HG03521 (cell line): ENCODE results near the gene IFNA1.
"Not testable (repeated sequence)": the region's sequence is repeated elsewhere in the genome, so short reads cannot be mapped to it uniquely, and the experiment has no call there.

ENCODE experiments used
- ATAC-seq: cut with Tn5 transposase; IDR thresholded peaks from one replicate; pipeline ENCODE4 v1.9.1; 2021; ENCODE audit warnings: mild to moderate bottlenecking, moderate library complexity; ENCODE audit not compliant: unreplicated experiment

Gene IFNA1

GRCh38 chr9:21440139-21440538 lies at the start of gene IFNA1:
IFNA1 (plus strand) TSS chr9:21440439; CDS start chr9:21440508, 69 bp downstream.
- no peak for ATAC-seq

GRCh38 chr9:21392270-21392669 lies 48.0 kb upstream of the IFNA1 start:
- ATAC-seq, result peak; percentile 95

DNA sequence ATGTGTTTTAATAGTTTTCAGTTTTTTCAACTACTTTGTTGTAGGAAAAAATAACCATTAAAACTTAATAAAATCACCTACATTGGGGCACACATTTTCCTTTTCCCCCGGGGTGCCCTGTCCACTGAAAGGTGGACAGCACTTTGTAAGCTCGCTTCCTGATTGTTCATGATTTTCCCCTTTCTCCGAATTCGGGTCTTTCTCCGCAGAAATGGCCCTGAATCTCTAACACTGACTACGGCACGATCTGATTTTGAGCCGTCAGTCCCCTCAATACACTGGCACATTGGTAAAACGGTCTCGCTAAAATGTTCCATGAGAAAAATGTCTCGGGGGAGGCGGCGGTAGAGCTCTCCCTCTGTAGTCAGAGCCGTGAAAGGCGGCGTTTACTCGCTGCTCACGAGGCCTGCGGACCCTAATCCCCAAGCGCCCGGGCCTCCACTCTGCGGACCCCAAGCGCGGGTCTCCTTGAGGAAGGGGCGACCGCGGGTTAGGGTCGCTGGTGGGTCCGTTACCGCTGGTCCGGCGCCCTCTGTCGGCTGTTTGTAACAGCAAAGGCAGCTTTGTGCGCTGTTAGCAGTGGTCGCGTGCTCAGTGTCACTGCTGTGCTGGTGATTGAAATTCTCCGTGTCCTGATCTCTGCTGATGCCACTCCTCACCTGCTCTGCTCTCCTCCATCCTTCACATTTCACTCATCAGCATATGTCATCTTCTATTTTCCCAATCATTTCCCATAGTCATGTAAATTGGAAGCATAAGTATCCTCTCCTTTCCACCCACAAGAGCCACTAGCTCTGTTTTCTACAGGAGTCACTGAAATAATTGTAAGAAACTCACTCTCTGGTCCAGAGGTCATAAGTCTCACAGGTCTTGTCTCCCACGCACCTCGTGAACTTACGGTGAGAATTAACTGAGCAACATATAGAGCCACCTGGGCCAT lies 44.2 kb upstream of the IFNA1 start:
- peak; percentile 60 for ATAC-seq

DNA sequence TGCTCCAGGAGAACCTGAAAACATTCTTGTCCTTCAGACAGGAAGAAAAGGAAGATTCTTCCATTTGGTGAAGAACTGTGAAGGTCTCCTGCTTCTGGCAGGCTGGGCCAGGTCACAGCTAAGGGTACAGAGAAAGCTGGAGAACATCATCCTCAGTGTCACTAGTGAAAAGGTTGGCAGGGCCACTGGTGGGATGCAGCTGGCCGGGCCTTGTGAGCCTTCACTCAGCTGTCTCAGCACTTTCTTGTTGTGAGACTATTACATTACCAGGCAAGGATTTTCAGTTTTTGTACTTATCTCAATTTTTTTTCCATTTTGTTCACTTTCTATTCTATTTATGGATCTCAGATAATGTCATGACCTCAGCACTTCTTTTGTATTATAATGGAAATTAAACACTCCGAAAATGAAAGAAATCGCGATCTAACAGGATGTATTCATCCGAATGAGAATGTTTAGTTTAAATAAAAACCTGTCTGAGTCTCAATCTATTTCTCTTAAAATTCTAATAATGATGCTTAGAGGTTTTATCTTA lies 41.2 kb upstream of the IFNA1 start:
- no peak for ATAC-seq

GRCh38 chr9:21399956-21400355 lies 40.3 kb upstream of the IFNA1 start:
- no peak for ATAC-seq

- no peak for ATAC-seq
Observed at GRCh38 chr9:21402386-21403251, 37.6 kb upstream of the IFNA1 start.

DNA sequence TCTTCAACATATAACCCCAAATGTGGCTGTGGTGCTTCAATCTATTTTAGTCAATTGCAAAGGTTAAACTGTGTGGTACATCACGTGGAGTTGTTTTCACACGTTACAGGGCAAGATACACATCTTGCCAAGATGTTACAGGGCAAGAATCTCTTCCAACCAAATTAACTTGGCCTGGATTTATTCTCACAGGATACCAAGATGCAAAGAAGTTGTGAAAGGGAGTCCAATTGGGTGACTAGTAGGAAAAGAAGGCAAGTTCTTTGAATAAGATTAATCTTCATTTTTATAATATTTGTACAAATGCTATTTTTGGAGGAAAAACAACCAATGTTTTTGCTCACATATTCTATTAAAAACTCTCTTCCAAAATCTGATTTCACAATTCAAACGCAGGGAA lies 36.1 kb upstream of the IFNA1 start:
- no peak for ATAC-seq

DNA sequence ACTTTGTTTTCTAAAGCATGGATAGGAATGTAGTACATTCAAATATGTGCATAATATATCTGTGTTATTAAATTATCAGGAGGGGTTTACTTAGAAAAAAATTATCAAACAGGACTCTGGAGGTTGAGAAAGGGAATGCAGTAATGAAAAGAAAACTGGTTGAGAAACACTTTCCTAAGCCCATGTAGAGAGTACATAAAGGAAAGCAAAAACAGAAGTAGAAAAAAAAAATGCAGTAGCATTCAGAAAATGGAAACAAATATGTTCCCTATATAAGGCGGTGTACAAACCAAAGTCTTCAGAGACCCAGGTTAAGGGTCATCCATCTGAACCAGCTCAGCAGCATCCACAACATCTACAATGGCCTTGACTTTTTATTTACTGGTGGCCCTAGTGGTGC lies 31.4 kb upstream of the IFNA1 start, which contains the start of gene IFNA8:
TSS of gene IFNA8 (plus strand) at position 301 of the 400 bp plus-strand sequence. CDS start at position 361, 60 bp downstream.
- no peak for ATAC-seq

DNA sequence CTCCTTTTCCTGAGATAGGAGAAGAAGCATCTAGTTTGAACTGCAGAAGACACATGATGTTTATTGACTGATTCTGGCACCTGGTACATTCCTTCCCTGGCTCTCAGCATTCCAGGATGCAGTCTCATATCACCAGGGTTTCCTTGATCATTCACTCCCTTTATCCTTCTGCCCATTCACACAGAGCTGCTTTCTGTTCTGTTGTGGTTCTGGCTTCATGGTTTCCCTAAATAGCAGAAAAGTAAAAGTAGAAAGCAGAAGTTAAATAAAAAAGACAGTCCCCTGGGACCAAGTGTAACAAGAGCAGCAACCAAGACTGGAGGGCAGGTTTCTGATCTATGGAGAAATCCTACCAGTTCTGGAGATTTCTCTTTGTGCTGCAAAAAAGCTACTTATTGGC lies 28.1 kb upstream of the IFNA1 start:
- no peak for ATAC-seq

- no peak for ATAC-seq
Observed at GRCh38 chr9:21413151-21413550, 27.1 kb upstream of the IFNA1 start.

DNA sequence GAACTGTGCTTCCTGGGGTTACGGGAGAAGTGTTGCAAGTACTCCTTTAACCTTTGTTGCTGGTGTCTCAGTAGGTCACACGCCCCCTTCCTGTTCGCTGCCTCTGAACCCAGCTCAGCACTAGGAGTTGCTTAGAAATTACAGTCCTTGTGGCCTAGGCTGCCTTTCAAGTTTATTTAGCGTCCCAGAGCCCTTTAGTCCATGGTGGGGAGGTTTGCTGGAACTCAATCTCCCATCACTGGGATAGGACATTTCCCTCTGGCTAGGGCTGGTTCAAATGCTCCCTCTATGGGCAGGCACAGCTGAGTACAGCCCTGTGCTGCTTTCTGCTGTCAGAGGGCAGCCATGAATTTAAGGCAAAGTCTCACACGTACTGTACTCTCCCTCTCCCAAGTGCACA lies 26.6 kb upstream of the IFNA1 start:
- ATAC-seq, result no peak

- ATAC-seq, result no peak
Observed at GRCh38 chr9:21414220-21414940, 25.9 kb upstream of the IFNA1 start.

GRCh38 chr9:21415493-21416267 lies 24.6 kb upstream of the IFNA1 start:
- no peak for ATAC-seq

DNA sequence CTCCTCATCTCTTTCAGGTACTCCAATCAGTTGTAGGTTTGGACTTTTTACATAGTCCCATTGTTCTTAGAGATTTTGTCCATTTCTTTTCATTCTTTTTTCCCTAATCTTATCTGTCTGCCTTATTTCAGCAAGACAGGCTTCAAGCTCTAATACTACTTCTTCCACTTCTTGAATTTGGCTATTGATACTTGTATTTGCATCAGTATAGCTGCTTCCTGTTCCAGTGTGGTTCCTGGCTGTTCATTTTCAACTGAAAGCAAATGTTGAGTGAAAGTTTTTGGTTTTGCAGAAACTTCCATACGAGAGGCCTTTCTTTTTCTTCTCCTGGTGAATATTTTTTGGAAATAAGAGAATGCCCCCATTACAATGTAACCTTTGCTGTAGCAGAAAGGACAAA lies 12.0 kb upstream of the IFNA1 start:
- no peak for ATAC-seq

DNA sequence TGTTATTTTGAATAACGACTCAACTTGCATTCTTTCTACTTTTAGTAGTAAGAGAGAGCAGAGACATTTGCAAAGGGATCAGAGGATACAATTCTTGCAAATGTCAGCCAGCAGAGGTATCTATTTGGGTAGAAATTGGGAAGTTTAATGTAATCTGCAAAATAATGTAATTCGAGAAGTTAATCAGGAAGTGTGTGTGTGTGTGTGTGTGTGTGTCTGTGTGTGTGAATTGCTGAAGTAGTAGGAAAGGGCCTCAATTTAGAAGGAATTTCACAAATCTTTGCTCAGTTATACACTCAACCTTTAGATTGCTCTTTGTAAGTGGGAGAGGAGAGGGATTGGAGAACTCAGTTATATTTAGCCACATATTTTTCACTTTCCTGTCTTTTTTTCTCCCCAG lies 11.0 kb upstream of the IFNA1 start:
- no peak for ATAC-seq

DNA sequence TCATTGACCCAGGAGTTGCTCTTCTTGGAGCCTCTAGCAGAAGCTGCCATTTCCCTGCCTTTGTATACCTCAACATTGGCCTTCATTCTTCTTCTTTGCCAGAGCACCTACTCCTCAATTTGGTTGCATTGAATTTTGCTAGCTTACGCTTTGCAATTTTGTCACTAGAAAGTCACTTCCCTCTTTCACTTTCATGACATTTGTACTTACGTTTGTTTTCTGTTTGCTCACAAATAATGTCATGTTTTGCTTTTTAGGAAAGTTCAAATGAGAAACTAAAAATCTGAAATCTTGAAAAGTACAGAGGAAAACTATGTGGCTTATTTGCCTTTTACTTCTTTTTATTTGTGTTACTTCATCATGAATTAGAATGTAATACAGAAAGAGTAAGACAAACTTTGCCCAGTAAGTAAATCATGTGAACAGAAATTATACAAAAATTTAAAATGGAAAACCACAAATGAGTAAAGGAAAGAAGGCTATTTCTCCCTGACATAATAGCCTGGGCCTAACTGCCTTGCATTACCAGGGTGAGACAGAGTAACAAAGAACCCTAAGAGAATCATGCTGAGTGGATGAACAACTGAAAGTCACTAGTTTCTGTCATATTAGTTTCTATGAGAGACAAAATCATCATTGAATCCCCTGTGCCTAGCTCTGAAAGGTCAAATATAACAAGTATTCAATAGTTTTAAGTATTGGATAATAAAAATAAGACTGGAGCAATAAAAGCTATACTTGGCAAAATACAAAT lies 7.4 kb upstream of the IFNA1 start:
- ATAC-seq, result no peak

GRCh38 chr9:21434202-21435014 lies 5.8 kb upstream of the IFNA1 start:
- ATAC-seq, result no peak

GRCh38 chr9:21435015-21435383 lies 5.2 kb upstream of the IFNA1 start:
- not testable (repeated sequence) for ATAC-seq
